HPDE6-E6E7 (cell line): ENCODE results near the gene ITGA4.

Experiments
- DNase-seq: peaks from one replicate; pipeline ENCODE4 v3.0.0; 2011; ENCODE audit warnings: missing footprints; ENCODE audit errors: extremely low spot score

ITGA4 gene

DNA sequence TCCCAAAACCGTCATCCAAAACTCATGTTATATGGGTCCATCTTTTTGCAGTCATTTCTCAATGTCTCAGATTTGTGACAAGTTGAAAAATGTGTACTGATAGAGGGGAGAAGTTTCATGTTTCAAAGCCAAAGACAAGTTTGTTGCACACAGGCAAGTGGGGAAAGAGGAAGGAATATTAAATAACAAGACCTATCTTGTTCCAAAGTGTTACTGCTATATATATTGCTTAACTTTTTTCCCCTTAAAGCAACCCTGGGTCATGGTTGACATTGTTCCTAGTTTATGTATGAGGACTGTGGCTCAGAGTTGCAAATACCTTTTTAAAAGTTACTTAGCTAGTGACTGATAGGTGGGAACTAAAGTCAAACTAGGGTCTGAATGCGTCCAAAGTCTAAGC is 1.7 kb downstream of the ITGA4 start:
- DNase-seq, result no peak

DNA sequence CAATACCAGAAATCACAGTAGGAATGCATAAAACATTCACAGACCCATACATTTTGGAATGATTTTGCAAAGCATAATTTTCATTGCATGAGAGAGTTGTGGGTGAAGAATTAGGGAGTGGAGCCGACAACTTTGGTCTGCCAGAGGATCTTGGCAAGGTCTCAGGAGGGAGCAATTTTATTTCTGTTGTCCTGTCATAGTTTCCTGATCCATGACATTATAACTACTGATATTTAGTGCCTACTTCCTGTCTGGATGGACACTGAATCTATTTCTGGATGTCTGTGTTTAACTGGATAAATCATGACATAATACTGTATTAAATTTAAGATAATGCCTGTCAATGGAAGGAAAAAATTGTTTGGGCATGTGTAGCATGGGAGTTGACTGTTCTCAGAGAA is 2.4 kb downstream of the ITGA4 start:
- no peak for DNase-seq

DNA sequence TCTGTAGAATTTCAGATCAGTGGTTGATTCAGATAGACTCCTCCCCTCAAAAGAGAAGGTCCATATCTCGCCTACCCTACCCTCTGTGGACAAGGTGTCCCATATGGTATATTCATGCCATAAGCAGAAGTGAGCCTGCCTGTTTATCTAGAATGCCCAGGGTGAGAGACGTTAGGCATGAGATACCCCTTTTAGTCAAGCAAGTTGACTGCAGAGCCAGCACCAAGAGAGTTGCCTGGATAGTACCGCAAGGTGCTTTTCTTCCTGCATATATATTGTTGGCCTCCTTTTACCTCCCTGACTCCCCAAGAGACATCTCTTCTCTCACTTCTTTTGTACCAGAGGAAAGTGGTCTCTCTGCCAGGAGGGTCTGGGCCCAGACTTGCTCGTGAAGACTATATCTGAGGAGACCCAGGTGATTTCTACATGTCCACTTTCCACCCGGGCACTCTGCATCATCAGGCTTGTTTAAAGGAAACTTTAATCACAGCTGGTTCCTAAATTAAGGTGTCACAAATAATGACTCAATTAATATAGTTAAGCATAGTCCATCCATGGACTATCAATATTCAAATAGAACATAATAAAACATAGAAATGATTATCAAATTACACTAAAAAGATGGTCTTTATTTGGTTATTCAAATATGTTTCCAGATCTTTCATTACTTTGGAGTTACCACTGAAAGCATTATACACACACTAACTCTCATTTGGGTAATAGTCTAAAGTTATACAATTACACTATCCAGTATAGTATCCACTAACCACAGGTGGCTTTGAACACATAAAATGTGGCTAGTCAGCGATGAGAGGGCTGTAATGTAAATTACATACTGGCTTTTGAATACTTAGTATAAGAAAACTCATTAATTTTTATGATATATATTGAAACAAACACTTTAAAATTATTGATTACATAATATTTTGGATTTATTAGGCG is 4.1 kb downstream of the ITGA4 start:
- DNase-seq, result no peak

DNA sequence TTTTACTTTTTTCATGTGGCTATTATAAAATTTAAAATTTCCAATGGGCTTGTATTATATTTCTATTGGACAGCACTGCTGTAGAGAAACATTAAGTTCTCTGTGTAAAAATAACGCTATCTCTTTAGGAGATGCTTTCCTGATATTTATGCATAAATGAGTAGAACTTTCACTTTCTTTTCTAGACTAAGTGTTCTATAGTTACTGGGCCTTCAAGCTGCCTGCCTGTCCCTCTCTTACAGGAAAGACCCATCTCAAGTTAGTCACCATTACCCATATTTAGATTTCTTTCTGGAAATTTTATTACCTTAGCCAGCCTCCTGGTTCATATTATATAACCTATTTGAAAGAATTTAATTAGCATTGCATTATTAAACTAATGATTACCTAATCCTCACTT is 4.8 kb downstream of the ITGA4 start:
- no peak for DNase-seq

DNA sequence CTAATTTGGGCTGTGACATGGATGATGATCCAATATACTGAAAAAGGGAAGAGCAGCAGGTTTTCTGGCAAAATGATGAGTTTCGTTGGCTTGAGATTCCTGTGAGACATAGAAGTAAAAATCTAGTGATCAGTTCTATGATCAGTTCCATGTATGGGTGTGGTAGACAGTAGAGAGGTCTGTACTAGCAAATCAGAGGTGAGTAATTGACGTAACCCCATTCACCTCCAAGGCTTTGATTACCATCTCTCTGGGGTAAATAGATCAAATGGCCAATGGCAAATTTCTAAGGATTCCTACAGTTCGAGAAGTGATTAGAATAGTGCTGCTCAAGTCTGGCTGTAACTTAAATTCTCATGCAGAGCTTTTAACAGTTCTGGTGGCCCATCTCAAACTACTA is 6.4 kb downstream of the ITGA4 start:
- DNase-seq, result no peak

DNA sequence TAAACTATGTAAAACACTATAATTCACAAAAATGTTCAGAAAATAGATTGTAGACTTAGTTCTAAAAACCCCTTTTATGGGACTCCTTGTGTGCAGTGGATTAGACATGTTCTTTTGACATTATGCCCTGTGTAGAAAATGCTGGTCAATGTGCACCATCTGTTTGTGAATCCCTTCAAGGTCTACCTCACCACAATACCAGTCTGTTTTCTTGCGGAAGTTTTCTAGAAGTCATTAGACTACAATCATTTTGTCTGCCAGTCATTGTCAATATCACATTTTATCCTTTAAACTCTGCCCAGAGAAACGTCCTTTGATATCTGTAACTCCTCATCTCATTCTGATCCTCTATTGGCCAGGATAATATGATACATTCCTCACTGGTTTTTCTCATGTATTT is 7.8 kb downstream of the ITGA4 start:
- no peak for DNase-seq

DNA sequence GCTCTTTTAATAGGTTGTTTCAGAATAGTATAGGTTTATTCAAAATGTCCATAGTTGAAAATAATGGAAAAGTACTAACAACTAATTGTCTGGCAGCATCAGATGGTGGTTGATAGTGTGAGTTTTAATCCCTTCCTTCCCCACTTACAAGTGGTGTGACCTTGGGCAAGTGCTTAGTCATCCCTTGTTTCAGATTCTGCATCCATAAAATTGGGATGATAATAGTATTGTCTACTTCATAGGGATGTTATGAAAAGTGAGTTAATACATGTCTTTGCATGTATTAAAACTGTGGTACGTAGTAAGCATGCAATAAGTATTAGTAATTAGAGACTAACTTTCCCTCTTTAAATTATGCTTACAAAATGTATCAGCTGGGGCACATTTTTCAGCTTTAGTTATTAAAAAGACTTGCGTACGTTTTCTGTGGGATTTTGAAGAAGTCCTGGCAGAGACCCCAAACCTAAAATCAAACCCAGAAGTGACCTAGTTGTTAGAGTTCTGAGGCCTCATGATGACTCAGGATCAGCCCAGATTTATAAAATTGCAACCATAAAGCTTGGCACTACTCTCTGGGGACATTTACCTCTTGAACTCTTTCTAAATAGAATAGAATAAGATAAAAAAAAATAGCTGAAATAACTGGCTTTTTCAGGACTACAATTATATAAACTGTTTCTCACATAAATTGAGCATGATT is 8.6 kb downstream of the ITGA4 start:
- DNase-seq, result no peak

DNA sequence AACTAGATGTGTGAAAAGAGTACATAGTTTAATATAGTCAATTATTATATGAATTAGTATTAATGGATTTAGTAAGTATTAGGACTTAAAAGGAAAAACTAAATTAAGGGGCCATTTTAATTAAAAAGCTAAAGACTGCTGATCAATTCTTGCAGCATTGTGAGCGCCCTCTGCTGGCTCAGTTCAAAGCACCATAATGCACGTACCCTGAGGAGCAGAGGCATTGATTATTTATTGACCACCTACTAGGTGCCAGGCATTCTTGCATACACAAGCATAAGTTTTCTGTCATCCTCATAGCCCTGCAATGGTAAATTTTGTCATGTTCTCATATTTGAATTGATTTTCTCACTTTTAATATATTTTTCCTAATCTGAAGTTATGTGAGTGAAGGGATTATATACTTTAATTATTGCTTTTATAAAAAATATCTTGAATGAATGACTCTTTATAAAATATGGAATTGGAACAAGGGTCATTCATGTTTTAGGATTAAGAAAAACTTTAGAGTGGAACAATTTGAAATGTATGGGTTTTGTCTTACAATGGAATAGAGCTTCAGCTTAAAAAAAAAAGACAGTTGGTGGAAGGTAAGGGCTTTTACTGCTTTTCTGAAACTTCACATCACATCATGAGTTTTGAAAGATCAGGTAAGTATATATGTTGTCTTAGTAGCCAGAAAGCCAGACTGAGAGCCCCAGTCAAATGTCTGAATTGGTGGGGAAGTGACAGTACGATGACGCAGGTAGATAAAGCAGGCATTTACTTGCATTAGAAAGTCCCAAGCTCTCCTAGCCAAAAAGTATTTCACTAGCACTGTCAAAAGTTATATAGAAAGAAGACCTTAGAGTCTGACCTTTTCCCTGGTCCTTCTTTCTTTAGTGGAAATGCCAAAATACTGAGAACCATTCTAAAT is 9.7 kb downstream of the ITGA4 start:
- DNase-seq, result no peak

DNA sequence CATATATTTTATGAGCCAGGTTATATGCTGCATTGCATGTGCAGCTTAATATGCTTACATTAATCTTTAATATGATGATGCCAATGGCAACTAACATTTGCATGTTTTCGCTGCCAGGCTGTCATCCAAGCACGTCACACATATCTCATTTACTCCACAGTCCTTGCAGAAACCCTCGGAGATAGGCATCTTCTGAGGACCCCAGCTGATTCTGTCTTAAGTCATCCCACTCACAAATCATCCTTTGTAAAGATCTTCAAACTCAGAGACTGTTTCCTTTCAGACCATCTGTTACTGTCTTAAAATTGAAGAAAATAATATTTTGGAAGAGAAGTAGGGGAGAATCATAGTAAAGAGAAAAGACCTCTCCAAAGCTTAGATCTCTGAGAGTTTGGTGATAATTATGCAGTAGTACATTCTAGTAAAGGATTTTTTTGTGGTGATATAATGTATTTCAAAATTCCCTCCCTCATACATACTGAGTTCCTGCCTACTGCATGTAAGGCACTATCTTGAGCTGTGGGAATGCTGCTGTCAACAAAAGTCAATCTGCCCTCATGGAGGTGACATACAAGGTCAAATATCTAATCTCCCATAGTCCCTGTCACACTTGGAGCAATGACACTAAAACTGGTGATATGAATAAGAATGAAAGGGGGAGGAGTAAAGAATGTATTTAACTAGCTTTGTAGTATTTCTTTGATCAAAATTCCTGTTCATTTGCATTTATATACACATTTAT is 11.0 kb downstream of the ITGA4 start:
- no peak for DNase-seq

DNA sequence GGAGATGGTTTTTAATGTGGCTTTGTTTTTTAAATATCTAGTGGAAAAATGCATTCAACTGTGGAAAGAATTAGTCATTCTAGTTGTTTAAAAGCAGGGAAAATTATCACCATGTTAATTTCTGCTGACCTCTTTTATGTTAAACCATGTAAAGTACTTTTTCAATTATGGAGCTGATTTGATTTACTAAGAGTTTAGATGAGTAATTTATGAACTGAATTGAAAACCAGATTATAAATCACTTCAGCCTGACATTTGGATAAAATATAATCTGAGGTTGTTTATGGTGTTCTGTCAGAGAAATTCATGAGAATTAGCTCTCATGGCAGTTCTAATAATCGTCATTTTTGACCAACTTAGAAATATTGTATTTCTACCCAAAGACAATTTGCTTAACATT is 11.6 kb downstream of the ITGA4 start:
- DNase-seq, result no peak

DNA sequence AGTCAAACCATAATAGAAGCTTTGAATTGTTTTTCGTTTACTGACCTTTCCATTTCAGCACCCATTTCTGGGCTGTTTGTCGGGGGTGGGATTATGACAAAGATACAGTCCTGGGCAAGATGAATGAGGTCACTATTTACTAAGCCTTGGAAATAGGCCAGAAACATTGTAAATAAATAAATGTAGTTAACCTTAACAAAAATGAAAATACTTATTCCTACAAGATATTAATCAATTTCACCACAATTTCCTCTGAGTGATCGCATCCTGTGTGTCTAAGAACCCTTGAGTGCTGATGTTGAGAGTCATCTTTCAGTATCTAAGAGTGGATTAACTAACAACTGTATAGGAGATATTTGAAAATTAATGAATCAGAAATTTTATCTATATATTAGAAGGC is 14.0 kb downstream of the ITGA4 start:
- DNase-seq, result no peak

DNA sequence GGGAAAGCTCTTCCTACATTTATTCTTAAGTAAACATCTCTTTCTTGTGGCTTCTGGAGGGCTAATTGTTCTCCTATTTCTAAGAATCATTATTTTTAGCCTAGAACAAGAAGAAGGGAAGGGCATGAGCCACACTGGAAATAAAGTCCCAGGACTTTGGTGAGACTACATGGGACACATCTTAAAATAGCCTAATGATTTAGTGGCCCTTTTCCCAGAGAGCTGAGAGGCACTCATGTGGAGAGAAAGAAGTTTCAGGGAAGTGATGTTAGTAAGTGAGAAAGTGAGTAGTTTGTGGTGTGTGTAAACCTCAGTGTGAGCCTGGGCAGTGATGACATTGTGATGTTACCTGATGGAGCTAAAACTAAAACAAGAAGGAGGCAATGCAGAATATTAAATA is 14.6 kb downstream of the ITGA4 start:
- DNase-seq, result no peak

DNA sequence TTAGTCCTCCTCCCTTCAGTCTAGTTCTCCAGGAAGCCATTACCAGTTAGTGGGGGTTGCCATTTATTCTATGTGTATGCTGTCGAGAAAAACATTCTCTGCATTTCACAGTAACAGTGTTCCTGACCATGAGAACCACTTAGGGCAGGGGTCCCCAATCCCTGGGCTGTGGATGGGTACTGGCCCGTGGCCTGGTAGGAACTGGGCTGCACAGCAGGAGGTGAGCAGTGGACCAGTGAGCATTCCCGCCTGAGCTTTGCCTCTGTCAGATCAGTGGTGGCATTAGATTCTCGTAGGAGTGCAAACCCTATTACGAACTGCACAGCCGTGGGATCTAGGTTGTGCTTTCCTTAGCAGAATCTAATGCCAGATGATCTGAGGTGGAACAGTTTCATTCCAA is 15.8 kb downstream of the ITGA4 start:
- DNase-seq, result no peak

DNA sequence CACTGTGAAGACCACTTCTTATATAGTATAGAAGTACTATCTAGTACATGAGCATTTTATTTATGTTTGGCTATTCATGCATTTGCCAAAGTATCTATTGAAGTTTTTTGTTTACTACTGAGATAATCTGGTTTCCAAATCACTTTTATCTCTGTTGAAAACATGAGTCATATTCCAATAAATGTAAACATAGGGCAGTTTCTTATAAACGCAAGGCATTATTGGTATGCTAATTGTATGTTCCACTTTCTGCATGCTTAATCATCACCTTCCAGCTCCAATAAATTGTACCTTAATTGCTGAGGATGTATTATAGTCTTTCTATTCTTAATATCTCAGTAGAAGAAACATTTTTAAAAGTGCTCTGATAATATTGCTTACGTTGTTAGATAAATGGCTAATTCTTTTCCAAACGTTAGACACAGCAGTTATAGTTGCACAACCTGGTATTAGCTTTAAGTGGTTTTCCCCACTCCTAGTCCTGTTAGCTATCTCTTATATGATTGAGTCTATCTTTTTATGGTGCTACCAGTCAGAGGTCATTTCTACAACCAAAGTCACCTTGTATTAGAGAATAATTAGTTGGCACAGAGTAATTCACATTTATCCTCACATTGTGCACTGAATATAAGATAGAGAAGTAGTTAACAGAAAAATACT is 17.2 kb downstream of the ITGA4 start:
- DNase-seq, result no peak

DNA sequence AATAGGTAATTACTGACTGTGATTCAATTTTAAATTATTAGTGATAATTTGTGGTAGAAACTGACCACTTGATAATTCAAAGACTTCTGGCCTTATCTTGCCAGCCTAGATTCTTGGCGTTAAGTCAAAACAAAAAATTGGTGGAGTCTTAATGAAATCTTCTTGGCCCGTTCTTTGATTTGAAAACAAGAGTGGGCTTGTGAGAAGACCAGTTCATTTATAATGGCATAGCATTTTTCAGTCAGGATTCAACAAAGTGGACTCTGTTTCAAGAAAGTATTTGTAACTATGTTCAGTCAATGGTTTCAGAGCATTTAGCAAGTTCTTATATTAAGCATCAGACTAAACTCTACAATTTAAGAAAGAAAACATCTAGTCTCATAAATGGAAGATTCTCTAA is 26.0 kb downstream of the ITGA4 start:
- no peak for DNase-seq

DNA sequence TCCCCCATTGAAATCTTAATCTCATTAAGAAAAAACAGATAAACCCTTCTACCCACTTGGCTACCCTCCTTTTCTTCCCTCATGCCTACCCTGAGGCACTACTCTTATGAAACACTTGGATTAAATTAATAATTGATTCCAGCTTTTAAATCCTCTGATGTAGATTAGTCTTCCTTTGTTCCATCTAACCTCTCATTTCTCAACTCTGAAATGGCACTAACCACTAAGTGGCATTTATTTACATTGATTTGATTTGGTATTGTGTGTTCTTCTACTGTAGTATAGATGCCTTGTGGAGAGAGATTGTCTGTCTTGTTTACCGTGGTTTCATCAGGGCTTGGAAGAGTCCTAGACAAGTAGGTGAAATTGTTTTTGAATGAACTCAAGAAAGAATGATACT is 26.7 kb downstream of the ITGA4 start:
- no peak for DNase-seq

DNA sequence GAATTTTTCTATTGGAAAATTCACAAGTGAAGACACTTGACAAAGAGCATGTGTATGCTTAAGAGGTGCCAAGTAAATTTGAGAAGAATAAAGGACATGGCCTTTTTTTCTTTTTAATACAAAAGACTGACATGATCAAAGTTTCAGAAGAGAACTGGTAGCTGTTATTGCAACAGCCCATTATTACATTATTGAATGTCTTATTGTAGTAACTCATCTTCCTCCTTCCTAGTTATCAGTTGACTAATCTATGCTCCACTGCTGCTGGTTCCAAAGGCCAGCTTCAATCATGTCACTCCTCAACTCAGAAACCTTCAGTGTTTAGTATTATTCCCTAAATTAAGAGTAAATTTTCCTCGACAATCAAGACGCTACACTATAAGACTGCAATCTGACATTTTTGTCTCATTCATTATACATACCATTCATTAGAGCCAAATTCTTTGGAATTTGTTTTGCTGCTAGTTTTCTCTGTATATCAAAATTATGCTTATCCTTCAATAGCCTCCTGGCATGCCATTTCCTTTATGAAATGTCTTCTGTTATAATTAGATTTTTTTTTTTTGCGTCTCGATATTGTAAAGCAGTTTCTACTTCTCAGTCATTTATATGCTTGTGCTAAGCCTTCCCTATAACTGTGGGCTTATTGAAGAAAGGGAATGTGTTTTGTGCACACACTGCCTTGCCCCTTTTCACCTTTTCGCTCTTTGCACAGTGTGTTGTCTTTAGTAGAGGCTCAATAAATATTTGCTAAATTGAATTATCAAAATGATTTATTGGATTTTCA is 27.9 kb downstream of the ITGA4 start:
- DNase-seq, result no peak

DNA sequence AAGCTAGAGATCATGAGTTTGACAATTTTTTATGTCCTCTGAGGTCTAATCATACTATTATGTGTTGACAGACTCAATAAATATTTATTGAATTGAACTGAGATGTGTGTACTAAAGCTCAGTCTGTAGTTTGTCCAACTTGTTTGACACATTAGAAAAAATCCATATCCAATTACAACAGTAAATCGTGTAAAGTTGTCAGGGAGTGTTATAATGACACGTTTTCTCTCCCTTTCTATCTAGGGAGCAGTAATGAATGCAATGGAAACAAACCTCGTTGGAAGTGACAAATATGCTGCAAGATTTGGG is 28.4 kb downstream of the ITGA4 start:
- no peak for DNase-seq

DNA sequence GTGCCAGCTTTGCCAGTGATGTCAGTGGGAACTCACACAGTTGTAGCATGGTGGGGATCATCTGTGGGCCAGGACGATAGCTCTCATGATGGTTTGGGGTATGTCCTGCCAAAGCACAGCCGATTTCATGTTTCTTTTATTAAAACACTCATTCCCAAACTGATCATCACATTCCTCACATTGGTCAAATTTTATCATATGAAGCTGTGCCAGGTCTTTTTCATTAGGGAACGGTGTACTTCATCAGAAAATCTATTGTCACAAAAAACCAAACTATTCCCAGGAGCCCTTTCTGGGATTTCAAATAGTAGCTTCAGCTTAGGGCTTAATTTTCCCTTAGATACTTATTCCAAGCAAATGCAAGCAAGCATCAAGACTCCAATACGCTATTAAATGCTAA is 42.0 kb downstream of the ITGA4 start:
- DNase-seq, result no peak

DNA sequence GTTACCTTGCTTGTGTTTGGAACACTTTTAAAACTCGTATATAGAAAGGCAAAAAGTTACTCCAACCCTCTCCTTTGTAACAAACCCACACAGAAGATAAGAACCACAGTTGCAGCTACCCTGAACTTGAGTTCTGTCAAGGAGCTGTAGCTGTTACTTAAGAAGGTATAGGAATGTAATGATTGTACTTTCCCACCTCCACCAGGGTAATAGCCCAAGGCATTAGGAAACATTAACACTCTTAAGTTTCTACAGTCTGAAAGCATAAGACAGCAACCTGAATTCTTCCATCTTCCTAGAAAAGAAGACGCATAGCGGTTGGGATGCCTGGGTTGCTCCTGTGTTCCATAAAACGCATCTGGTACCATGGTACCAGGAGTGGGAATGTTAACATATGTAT is 43.0 kb downstream of the ITGA4 start:
- DNase-seq, result no peak
